Uterus (tissue), 2 donors: ENCODE data around the gene TMEM132C.

Experiments
- POLR2A ChIP-seq, 2 donors: fragments of 450-650 bp; IDR thresholded peaks; one replicate each; pipeline ENCODE4 v1.6.1; 2016; ENCODE audit warnings: antibody characterized with exemption in 2 of 2, mild to moderate bottlenecking in 1 of 2, moderate library complexity in 1 of 2
- TF ChIP-seq, protein P1 (sequence below), 4 experiments: fragments of 200-600 bp in 2 of 4; fragments of 450-650 bp in 2 of 4; sonication (generic) in 2 of 4; IDR thresholded peaks; one replicate each; pipeline ENCODE4 v1.5.1; 2016 to 2019; ENCODE audit warnings: antibody characterized with exemption in 4 of 4, mild to moderate bottlenecking in 2 of 4, moderate library complexity in 1 of 4

- no peak for TF ChIP-seq POLR2A (IDR thresholded peaks at IDR 0.05)
- TF ChIP-seq, protein P1, sequence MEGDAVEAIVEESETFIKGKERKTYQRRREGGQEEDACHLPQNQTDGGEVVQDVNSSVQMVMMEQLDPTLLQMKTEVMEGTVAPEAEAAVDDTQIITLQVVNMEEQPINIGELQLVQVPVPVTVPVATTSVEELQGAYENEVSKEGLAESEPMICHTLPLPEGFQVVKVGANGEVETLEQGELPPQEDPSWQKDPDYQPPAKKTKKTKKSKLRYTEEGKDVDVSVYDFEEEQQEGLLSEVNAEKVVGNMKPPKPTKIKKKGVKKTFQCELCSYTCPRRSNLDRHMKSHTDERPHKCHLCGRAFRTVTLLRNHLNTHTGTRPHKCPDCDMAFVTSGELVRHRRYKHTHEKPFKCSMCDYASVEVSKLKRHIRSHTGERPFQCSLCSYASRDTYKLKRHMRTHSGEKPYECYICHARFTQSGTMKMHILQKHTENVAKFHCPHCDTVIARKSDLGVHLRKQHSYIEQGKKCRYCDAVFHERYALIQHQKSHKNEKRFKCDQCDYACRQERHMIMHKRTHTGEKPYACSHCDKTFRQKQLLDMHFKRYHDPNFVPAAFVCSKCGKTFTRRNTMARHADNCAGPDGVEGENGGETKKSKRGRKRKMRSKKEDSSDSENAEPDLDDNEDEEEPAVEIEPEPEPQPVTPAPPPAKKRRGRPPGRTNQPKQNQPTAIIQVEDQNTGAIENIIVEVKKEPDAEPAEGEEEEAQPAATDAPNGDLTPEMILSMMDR (IDR thresholded peaks at IDR 0.05) = no peak
Measured at GRCh38 chr12:128318946-128319345, 52.0 kb downstream of the TMEM132C start.
